DMS53 treated with DMSO at 0.1 percent for 48 hours (cell line): Measurements from ENCODE around the gene HOXD12.

Experiments
- DNase-seq: peaks from one replicate; lab custom pipeline; 2025; ENCODE audit not compliant: unreplicated experiment; lab: John Stamatoyannopoulos, UW

The HOXD12 gene

GRCh38 chr2:176130957-176131847 lies 31.6 kb downstream of the HOXD12 start:
- no peak for DNase-seq

DNA sequence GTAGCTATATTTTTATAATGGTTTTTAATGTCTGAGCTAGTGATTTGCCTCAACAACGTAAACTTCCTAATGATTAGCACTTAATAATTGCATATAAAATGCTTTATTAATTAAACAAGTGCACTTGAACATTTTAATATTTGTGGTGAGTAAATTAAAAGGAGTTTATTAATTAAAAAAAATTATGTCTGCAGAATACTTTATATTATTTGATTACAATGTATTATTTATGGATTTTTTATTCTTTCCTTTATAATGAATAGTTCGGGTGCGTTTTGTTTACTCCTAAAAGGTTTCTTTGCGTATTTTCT lies 32.2 kb downstream of the HOXD12 start:
- no peak for DNase-seq

DNA sequence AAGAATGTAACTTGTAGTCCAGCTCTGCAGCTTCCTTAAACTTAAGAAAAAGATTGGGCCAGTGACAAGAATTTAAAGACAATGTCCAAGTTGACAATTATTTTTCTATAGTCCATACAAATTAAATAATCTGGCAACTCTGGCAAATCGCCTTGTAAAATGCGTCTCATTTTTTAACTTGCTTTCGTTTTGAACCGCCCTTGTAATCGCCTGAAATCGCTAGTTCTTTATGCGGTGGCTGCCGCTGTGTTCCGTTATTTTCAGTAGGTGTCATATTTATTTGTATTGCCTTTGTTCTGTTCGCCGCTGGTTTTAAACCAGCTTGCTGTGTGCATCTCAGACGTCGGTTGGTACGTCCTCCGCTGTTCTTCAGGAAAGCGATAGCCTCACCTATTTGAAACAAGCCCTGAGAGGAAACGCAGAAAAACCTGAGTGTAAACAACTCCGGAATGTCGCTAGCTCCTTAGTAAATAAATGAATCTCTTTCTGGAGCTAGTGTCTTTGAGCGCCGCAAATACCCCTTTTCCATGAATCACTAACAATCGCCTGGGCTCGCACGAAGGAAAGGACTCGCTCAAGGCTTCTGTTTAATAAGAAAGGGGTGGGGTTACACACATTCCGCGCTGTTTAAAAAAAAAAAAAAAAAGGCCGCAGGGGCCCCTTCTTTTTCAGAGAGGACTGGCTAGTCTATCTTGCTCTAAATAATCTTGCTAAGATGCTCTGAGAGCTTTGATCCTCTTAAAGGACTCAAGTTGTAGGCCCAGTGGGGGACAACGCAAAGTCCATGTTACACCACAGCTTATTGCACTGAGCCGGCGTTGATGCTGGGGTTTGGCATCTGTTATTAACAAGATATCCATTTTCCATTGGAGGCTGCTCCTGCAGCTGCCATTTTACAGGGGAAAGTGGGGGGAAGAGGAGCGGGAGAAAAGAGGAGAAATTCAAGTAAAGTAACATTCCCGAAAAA lies 32.9 kb downstream of the HOXD12 start:
- no peak for DNase-seq

- DNase-seq, result no peak
Observed at GRCh38 chr2:176133389-176133788, 33.8 kb downstream of the HOXD12 start.

- DNase-seq, result no peak
Observed at GRCh38 chr2:176134035-176134434, 34.4 kb downstream of the HOXD12 start.

GRCh38 chr2:176135035-176135440 lies 35.4 kb downstream of the HOXD12 start:
- DNase-seq, result peak; percentile 47

DNA sequence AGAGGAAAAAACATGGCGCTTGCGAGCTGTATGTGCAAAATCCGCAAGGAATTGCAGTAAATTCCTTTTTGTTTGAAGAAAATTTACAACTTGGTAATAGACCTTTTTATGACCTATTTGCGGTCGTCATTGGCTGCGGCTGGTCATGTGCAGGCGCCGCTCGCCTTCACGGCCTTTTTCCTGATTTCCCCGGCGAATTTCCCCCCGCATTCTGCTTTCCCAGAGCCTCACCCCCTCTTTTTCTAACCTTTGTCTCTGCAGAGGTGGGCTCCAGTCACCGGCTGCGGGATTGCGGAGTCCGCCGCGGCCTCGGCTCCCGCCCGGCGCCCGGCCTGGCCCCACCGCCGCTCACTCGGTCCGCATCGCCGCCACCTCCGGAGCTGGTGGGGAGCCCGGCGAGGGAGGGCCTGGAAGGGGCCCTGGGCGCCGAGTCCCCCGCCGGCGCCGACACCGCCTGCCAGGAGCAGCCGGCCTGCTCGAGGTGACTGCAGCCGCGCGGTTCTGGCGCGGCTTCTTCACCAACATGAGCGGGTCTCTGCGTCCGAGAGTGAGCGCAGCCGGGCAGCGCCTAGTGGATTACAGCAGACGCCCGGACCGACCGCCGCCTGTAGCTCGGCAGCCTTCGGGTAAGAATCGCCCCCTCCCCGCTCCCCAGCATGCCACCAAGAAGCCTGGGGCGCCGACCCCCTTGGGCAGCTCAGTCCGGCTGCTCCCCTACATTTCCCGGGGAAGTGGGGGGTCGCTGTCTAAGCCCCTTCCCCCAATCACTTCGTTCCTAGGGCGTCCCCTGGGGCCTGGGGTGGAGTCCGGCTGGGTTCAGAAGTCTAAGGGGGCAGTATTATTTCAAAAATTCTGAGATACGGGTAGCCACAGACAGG lies 37.0 kb downstream of the HOXD12 start:
- no peak for DNase-seq

DNA sequence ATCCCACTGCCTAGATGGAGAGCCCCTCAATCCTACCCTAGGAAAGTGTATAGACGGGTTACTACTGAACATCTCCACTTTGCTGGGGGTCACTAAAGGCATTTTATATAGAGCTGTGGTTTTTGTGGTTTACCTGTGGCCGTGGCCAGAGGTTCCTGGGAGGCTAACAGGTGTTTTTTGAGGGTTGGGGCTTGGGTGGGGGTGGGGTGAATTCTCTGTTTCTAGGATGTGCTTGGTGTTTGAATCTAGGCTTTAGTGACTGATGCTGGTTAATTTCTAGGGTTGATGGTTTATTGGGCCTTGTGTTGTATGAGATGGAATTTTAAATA lies 37.6 kb downstream of the HOXD12 start:
- no peak for DNase-seq

DNA sequence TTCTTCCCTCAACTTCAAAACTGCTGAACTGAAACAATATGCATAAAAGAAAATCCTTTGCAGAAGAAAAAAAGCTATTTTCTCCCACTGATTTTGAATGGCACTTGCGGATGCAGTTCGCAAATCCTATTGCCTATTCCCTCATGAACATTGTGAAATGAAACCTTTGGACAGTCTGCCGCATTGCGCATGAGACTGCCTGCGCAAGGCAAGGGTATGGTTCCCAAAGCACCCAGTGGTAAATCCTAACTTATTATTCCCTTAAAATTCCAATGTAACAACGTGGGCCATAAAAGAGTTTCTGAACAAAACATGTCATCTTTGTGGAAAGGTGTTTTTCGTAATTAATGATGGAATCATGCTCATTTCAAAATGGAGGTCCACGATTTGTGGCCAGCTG lies 38.3 kb downstream of the HOXD12 start:
- DNase-seq, result no peak

GRCh38 chr2:176138526-176138922 lies 38.9 kb downstream of the HOXD12 start:
- no peak for DNase-seq

GRCh38 chr2:176138923-176139660 lies 39.5 kb downstream of the HOXD12 start:
- DNase-seq, result no peak

GRCh38 chr2:176139661-176140512 lies 40.3 kb downstream of the HOXD12 start:
- peak; percentile 23 for DNase-seq

DNA sequence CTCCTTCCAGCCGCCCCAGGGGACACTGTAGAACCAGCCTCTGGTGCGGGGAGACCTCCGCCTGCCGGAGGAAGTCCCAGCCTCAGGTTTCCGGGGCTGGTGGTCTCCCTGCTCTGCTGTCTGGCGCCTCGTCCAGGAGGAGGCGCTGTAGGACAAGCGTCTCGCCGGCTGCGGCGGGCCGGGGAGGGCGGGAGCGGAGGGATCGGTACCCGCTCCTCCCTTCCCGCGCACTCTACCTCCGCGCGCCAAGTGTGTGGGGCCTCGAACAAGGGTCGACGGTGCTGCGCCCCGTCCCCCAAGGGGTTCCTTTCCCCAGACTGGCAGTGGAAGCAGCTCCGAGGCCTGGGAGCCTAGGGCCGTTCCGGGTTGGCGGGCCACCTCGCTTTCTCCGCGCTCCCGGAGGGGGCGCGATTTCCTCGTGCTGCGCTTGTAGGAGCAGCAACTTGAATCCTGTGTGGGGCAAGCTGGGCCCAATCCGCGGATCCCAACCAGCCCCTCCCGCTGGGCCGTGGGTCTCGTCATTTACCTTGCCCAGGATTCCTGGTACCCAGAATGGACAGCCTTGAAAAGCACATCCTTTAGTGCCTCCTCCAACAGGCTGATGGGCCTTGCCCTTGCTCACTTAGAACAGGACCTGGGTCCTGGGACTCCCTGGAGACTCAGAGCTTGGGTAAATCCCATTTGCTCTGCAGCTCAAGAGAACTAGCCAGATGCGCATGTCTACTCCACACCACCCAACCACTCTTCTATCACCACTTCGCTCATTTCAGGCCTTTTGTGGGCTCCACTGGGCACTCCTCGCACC lies 41.1 kb downstream of the HOXD12 start:
- peak; percentile 74 for DNase-seq

GRCh38 chr2:176142281-176142680 lies 42.7 kb downstream of the HOXD12 start:
- no peak for DNase-seq

- no peak for DNase-seq
Observed at GRCh38 chr2:176145085-176145969, 45.7 kb downstream of the HOXD12 start.

DNA sequence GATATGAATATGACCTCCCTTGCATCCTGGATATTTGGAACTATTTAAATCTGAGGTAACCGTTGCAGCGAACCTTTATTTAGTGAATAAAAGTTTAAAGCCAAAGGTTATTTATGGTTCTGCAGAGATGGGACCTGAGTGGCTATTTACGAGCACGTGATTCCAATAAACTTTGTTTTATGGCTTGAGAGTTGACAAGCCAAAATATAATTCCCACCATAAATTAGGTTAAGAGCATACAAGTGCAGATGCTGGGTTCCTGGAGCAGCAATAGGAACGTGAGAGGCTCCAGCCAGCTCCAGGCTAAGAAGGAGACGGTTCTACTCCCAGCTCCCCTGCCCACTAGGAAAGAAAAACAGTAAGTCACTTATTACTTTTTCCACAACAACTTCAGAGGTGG lies 46.5 kb downstream of the HOXD12 start:
- no peak for DNase-seq

- no peak for DNase-seq
Observed at GRCh38 chr2:176146645-176147044, 47.0 kb downstream of the HOXD12 start.
